GM12873 (cell line): Measurements from ENCODE around the gene KLF1.

ENCODE experiments used
- CTCF ChIP-seq: IDR thresholded peaks from 2 replicates; pipeline ENCODE4 v1.5.1; 2012; ENCODE audit warnings: low read depth, mild to moderate bottlenecking, moderate library complexity, low read length, control low read depth; ENCODE audit not compliant: insufficient read depth; ENCODE audit errors: missing control alignments

The KLF1 gene

DNA sequence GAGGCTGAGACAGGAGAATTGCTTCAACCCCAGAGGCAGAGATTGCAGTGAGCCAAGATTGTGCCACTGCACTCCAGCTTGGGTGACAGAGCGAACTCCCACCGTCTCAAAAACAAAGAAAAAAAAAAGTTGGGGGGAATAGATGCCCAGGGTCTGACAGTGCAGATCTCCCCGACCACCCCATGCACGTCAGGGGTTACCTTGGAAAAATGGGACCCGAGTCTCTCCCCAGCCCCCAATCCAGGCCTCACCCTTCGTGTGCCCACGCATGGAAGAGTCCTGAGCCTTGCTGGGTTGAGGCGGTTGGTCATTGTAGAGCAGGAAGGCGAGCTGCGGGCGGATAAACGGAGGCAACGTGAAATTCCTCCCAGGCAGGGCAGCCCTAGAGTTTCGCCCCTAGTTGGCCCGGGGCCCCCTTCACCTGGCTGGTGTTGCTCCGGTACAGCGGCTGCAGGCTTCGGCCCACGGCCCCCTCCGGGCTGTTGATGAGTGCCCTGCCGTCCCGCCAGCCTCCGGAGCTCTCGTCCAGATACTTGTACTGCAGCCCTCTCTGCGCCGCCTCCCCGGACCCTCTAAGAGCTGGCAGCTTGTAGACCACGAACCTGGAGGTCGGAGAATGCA, 6.3 kb downstream of the KLF1 start:
- no peak for TF ChIP-seq CTCF

- no peak for TF ChIP-seq CTCF
Observed at GRCh38 chr19:12875086-12875485, 11.9 kb downstream of the KLF1 start.

DNA sequence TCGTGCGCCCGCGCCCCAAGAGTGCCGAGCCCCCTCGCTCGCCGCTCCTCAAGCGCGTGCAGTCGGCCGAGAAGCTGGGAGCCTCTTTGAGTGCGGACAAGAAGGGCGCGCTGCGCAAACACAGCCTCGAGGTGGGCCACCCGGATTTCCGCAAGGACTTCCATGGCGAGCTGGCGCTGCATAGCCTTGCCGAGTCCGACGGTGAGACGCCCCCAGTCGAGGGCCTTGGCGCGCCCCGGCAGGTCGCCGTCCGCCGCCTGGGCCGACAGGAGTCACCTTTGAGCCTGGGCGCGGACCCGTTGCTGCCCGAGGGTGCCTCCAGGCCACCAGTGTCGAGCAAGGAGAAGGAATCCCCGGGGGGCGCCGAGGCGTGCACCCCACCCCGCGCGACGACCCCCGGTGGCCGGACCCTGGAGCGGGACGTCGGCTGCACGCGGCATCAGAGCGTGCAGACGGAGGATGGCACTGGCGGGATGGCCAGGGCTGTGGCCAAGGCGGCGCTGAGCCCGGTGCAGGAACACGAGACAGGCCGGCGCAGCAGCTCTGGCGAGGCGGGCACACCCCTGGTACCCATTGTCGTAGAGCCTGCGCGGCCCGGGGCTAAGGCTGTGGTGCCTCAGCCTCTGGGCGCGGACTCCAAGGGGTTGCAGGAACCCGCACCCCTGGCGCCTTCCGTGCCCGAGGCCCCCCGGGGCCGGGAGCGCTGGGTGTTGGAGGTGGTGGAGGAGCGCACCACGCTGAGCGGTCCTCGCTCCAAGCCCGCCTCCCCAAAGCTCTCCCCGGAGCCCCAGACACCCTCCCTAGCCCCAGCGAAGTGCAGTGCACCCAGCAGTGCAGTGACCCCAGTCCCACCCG, 12.9 kb downstream of the KLF1 start:
- no peak for TF ChIP-seq CTCF

- TF ChIP-seq CTCF, result no peak
Observed at GRCh38 chr19:12872941-12873890, 13.8 kb downstream of the KLF1 start.

DNA sequence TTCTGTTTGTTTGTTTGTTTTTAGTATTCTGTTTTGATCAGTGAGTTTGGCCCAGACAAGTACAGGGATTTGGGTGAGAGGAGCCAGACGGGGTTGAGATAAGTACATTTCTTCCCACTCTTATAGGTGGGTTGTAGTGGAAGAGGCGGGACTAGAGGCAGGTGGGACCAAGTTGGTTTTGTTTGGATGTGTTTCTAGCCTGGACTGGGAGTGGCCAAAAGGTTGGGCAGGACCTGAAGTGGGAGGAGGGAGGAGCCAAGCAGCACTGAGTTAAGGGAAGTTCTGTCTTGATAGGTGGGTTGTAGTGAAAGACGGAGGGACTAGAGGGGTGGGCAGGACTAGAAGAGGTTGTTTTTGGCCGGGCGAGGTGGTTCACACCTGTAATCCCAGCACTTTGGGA, 14.7 kb downstream of the KLF1 start:
- no peak for TF ChIP-seq CTCF

GRCh38 chr19:12871681-12872080, 15.3 kb downstream of the KLF1 start:
- TF ChIP-seq CTCF, result no peak
